Measurements from ENCODE around the gene KIRREL3.

- TF ChIP-seq GATA2 (IDR thresholded peaks at IDR 0.05; ENCODE audit: low read depth, low read length) (no peak), GATA3 (IDR thresholded peaks at IDR 0.05; ENCODE audit: low read depth, low read length) (no peak)
Observed at GRCh38 chr11:126722956-126723664, 277.5 kb downstream of the KIRREL3 start.
